ENCODE results near the gene ACP4. TPM values are rescaled to one million over a fixed set of nuclear protein-coding genes. Genes with fewer than 3 reads are reported as not detected.

The ACP4 gene
- total RNA-seq, 2 donors from 2014 or later = not detected

DNA sequence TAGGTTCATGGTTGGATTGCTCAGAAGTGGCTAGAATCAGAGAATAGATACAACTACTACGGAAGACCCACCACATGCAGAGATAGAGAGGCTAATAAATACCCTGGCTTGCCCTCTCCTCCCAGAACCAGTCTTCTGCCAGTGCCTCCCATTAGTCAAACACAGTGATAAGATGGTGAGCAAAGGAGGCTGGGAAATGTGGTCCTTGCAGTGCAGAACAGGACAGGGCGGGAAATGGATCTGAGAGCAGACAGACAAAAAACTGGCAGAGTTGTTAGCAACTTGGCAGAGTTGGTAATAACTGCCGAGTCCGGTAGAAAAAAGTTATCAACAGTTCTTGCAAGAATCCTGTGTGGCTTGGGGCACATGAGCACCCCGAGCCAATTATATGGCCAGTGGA, 24.7 kb downstream of the ACP4 start:
- TF ChIP-seq, protein P1, sequence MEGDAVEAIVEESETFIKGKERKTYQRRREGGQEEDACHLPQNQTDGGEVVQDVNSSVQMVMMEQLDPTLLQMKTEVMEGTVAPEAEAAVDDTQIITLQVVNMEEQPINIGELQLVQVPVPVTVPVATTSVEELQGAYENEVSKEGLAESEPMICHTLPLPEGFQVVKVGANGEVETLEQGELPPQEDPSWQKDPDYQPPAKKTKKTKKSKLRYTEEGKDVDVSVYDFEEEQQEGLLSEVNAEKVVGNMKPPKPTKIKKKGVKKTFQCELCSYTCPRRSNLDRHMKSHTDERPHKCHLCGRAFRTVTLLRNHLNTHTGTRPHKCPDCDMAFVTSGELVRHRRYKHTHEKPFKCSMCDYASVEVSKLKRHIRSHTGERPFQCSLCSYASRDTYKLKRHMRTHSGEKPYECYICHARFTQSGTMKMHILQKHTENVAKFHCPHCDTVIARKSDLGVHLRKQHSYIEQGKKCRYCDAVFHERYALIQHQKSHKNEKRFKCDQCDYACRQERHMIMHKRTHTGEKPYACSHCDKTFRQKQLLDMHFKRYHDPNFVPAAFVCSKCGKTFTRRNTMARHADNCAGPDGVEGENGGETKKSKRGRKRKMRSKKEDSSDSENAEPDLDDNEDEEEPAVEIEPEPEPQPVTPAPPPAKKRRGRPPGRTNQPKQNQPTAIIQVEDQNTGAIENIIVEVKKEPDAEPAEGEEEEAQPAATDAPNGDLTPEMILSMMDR (IDR thresholded peaks at IDR 0.05) = no peak
- Histone ChIP-seq H3K27ac (no peak overlapping the region), H3K4me1 (ENCODE audit: control insufficient read depth in 1 of 2, low read depth in 2 of 2) (no peaks in the 10 kb centered on the region), H3K9me3 (no peaks in the 10 kb centered on the region), H3K36me3 (no peaks in the 10 kb centered on the region), H3K27me3 (replicated peaks; ENCODE audit: insufficient read depth) (no peaks in the 10 kb centered on the region), H3K4me3 (no peak overlapping the region)
- ATAC-seq (ENCODE audit: insufficient number of reproducible peaks, low FRiP score, low read depth) (no peak), DNase-seq (ENCODE audit: low spot score) (no peak)

DNA sequence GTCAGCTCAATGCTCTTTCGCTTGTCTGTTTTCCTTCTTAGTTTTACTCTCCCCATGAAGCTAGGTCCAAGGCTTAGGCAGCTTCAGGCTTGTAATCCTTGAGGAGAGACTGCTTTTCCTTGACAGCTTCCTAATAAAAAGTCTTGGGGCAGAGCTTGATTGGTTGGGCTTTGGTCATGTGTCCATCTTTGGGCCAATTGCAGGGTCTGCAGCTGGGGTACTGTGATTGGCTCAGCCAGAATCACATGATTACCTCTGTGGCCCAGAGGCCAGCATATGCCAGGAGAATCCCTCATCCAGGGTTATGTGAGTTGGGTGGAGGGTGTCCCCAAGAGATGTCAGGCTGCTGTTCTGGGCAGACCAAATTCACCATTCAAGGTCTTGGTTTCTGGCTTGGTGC, 25.2 kb downstream of the ACP4 start:
- no peak overlapping the region for H3K27ac ChIP-seq
- H3K4me3 ChIP-seq = no peak overlapping the region
- H3K4me1 ChIP-seq (ENCODE audit: control insufficient read depth in 1 of 2, low read depth in 2 of 2) = no peaks in the 10 kb centered on the region
- DNase-seq (ENCODE audit: low spot score) = no peak
- H3K9me3 ChIP-seq = no peaks in the 10 kb centered on the region
- no peaks in the 10 kb centered on the region for H3K36me3 ChIP-seq
- TF ChIP-seq, protein P1 (IDR thresholded peaks at IDR 0.05) = no peak
- H3K27me3 ChIP-seq (replicated peaks; ENCODE audit: insufficient read depth) = no peaks in the 10 kb centered on the region
- ATAC-seq (ENCODE audit: insufficient number of reproducible peaks, low FRiP score, low read depth) = no peak

DNA sequence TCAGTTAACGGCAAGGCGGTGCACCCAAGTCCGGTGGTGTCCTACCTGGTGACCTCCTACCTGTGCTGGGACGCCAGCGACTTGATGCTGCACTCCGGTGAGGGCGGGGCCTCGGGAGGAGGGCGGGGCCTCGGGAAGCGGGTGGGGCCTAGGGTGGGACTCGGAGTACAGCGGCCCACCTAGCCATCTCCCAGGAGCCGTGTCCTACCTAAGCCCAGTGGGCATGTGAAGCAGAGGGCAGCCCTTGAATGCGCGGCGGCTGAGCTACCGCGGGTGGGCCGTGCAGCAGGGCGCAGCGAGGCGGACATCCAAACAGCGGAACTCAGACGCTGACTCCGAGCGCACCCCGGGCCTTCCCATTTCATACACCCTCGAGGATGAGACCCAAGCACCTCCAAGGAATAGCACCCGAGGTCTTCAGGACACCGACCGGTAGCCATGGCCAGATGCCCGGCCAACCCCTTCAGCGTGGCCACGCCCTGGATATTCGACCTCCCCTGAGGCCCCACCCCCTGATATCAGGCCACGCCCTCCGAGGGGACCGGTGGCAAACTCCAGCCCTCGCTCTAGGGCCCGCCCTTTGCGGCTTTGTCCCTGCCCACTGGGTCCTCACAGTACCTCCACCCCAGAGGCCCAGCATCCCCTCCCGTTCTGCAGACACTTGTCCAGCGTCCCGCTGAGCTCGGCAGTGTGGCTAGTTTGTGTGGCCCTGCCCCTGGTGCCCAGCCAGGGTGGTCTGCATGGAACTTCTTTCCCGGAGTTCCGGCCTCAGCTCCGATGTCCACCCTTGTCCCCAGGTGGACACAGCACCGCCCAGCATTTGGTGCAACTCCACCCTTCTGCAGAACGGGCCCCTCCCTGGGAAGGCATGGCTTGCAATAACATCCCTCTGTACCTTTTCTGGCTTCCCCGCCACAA, 28.0 kb downstream of the ACP4 start:
- ATAC-seq (ENCODE audit: insufficient number of reproducible peaks, low FRiP score, low read depth) = no peak
- TF ChIP-seq, protein P1 (IDR thresholded peaks at IDR 0.05) = no peak
- H3K4me3 ChIP-seq = peak overlapping the region; percentile 50
- H3K27me3 ChIP-seq (replicated peaks; ENCODE audit: insufficient read depth) = no peaks in the 10 kb centered on the region
- DNase-seq (ENCODE audit: low spot score) = no peak
- H3K36me3 ChIP-seq = no peaks in the 10 kb centered on the region
- H3K9me3 ChIP-seq = no peaks in the 10 kb centered on the region
- H3K4me1 ChIP-seq (ENCODE audit: control insufficient read depth in 1 of 2, low read depth in 2 of 2) = no peaks in the 10 kb centered on the region
- H3K27ac ChIP-seq = no peak overlapping the region

DNA sequence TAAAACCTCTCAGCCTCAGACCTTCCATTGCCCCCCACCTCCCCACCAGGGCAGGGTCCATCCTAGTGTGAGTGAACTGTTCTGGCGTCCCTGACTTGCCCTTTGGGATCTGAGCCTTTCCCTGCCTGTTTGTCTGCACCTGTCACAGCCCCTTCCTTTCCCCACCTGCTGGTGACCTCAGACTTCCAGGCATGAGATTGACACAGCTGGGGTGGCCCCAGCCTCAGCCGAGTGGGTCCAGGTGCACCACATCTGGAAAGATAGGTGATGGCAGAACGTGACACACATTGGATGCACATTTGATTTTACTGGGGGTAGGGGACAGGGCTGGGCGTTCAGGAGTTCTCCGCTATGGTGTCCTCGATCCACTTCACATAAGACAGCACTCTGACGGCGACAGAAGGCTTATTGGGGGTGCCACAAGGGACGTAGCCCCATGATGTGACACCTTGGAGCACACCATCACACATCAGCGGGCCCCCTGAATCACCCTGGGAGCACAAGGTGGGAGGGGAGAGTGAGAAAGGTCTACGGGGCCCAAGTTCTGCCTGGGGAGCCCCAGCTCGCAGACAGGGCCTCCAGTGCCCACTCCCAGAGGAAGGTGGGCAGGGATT, 28.8 kb downstream of the ACP4 start:
- ATAC-seq (ENCODE audit: insufficient number of reproducible peaks, low FRiP score, low read depth) (no peak), DNase-seq (ENCODE audit: low spot score) (no peak)
- no peaks in the 10 kb centered on the region for H3K4me1 ChIP-seq (ENCODE audit: control insufficient read depth in 1 of 2, low read depth in 2 of 2)
- TF ChIP-seq, protein P1 (IDR thresholded peaks at IDR 0.05) = no peak
- H3K4me3 ChIP-seq = no peak overlapping the region
- H3K27me3 ChIP-seq (replicated peaks; ENCODE audit: insufficient read depth) = no peaks in the 10 kb centered on the region
- H3K27ac ChIP-seq = no peak overlapping the region
- H3K9me3 ChIP-seq = no peaks in the 10 kb centered on the region
- H3K36me3 ChIP-seq = no peaks in the 10 kb centered on the region

DNA sequence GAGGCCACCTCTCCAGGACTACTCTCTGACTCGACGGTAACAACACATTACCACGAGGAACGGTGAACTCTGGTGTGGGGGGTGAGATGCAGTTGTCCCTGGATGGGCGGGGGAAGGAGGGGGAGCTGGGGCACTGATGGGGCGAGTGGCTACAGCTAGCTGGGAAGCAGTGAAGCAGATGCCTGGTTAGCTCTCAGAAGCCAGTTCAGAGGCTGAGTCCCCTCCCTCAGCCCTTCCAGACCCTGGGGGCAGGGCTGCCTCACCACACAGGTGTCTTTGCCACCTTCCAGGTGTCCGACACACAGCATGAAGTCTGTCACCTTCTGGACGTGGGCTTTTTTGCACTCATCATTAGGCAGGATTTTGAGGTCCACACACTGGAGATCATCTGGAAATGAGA, 29.4 kb downstream of the ACP4 start:
- Histone ChIP-seq H3K4me1 (ENCODE audit: control insufficient read depth in 1 of 2, low read depth in 2 of 2) (no peaks in the 10 kb centered on the region), H3K9me3 (no peaks in the 10 kb centered on the region), H3K27ac (no peak overlapping the region), H3K4me3 (no peak overlapping the region), H3K36me3 (no peaks in the 10 kb centered on the region), H3K27me3 (replicated peaks; ENCODE audit: insufficient read depth) (no peaks in the 10 kb centered on the region)
- TF ChIP-seq, protein P1 (IDR thresholded peaks at IDR 0.05) = no peak
- DNase-seq (ENCODE audit: low spot score) (no peak), ATAC-seq (ENCODE audit: insufficient number of reproducible peaks, low FRiP score, low read depth) (no peak)
